ENCODE measurements around the gene PRKCSH.

PRKCSH gene, protein sequence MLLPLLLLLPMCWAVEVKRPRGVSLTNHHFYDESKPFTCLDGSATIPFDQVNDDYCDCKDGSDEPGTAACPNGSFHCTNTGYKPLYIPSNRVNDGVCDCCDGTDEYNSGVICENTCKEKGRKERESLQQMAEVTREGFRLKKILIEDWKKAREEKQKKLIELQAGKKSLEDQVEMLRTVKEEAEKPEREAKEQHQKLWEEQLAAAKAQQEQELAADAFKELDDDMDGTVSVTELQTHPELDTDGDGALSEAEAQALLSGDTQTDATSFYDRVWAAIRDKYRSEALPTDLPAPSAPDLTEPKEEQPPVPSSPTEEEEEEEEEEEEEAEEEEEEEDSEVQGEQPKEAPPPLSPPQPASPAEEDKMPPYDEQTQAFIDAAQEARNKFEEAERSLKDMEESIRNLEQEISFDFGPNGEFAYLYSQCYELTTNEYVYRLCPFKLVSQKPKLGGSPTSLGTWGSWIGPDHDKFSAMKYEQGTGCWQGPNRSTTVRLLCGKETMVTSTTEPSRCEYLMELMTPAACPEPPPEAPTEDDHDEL

DNA sequence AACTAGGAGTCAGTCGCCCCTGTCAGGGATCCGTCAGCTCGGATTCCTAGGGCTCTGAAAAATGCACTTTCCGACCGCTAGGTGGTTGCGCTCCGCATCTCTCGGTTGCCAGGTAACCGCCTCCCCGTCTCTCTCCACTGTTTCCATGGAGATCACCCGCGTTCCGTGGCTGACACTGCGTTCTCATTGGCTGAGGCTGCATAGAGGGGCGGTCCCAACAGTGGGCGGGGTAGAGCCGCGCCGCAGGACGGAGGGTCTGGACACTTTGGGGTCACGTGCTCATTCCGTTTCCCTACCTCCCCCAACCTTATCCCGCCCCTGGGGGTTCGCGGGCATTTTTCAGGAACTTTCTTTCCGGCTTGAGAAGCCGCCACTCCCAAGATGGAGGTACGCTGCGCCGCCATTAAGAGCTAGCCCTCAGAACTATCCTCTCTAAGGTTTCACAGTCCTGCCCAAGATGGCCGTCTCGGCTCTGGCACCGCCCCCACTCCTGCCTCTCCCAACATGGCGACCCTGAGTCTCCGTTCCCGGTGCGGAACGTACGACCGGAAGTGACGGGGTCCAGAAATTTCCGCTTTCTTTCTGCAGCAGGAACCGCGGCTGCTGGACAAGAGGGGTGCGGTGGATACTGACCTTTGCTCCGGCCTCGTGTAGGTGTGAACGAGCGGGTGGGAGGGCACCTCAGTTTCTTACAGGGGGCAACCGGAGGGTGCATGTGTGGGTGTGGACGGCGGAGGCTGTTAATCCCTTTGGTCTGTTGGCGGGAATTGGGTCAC, at the start of gene PRKCSH, which contains the start of gene ODAD3:
PRKCSH (plus strand) TSS at position 579 of the 776 bp plus-strand sequence. CDS start 483 bp downstream, outside the sequence.
ODAD3 (minus strand) TSS at position 65 of the 776 bp plus-strand sequence. CDS start 105 bp downstream, outside the sequence.
- DNase-seq = peak; percentile 100

DNA sequence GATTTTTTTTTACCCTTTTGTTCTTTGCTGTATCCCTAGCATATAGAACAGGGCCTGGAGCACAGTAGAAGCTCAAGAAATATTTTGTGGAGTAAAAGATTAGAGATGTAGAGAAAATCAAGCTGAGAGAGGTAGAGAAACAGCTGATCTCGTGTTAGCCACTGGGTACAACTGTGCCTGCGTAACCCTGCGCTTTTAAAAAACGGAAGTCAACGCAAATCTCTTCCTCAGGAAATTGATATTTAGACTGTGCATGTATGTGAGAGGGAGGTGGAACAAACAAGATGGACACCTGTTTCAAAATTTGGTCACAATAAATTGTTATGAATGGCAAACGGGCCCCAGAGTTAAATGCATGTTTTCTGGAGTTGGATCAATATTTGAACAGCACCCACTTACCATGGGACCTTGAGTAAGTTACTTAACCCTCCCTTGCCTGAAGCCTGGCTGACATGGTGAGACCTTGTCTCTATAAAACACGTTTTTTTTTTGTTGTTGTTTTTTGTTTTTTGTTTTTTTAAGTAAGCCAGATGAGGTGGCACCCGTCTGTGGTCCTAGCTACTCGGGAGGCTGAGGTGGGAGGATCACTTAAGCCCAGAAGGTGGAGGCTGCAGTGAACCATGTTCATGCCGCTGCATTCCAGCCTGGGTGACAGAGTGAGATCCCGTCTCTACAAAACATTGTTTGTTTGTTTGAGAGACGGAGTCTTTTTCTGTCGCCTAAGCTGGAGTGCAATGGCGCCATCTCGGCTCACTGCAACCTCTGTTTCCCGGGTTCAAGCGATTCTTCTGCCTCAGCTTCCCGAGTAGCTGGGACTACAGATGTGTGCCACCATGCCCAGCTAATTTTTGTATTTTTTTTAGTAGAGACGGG, 48.0 kb upstream of the PRKCSH start:
- peak; percentile 49 for DNase-seq

- DNase-seq = no peak
Observed at GRCh38 chr19:11390359-11390758, 45.1 kb upstream of the PRKCSH start.

DNA sequence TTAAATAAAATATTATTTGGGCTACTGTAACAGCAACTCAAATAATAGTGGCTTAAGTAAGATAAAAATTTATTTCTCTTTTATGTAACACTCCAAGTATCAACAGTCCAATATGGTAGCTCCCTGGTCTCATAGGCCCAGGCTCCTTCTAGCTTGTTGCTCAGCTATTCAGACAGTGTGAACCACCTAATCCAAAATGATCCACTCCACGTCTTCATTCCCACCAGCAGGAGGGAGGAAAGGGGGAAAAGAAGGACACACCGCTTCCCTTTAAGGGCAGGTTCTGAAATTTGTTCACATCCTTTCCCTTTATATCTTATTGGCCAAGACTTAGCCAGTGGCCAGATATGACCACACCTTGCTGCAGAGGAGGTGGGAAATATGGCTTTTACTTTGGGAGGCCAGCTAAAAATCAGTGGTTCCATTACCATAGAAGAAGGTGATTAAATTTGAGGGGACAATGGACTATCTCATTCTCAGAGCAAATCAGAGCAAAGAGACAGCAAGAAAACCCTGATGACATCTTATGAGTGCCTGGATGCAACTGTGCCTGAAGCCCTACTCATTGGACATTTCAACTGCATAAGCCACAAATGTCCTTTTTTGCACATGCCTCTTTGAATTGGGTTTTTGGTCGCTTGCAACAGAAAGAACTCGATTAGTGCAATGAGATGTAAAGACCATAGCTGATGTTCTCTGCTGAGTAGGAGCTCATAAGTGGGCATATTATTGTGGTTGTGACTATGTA, 44.3 kb upstream of the PRKCSH start:
- no peak for DNase-seq

DNA sequence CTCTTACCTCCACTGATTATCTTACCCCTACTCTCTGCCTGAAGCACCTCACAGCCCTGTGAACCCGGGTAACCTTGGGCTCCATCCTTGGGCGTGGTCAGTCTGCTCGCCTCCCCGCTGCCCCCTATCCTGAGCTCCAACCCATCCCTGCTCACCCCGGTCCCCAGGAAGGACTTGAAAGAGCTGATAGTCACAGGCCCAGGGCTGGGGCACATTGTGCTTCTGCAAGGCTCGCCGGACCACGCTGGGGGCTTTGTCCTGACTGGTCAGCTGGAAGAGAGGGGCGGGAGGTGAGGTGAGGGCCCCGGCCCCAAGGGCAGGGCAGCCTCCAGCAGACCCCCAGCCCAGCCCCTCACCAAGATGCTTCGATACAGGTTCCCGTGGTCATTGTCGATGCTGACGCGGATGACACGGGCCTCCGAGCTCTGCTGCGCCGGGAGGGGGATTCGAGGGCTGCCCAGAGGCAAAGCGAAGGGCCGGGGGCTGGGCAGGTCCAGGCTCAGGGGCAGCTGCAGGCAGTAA, 38.3 kb upstream of the PRKCSH start:
- DNase-seq = no peak

DNA sequence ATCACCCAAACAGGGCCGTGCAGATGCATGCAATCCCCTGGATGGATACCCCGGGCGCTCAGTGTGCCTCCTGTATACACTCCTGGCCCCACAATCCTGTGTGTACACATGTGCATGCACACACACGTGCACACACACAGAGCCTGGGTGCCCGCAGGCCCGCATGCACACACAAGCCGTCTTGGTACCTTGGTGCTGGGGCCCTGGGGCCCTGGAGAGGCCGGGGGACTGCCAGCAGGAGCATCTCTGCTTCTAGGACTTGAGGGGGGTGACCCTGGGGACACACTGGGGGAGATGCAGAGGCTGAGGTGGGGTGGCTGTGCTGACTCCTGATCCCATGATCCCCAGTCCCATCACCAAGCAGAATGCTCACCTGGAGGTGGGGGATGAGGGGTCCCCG, 35.8 kb upstream of the PRKCSH start:
- no peak for DNase-seq

GRCh38 chr19:11400798-11401197, 34.6 kb upstream of the PRKCSH start:
- no peak for DNase-seq

DNA sequence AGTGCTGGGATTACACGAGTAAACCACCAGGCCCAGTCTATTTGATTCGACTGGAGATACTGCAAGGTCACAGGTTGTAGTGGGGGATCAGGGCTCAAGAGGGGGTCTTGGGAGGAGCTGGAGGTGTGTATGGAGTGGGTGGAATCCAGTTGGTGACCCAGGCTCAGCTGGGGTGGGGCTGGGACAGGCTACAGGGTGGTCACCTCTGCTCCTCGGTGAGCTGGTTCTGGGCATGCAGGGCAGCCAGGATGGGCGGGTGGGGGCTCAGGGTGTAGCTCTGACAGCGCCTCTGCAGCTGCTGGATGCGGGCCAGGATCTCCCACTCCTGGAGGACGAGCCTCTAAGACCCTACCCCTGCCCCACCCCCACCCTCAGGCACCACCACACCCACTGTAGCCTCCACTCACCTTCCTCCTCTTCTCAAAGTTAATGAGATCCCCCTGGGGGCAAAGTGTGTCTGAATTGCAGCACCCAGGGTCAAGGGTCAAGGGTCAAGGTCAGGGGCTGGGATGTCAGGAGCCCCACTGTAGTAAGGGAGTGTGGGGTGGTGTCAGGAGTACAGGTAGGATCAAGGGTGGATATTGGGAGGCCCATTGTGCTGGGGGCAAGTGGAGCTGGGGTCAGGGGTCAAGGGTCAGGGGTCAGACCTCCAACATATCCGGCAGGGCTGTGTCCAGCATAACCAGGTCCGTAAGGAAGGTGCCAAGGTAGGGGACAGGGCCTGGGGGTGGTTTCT, 33.5 kb upstream of the PRKCSH start:
- no peak for DNase-seq

DNA sequence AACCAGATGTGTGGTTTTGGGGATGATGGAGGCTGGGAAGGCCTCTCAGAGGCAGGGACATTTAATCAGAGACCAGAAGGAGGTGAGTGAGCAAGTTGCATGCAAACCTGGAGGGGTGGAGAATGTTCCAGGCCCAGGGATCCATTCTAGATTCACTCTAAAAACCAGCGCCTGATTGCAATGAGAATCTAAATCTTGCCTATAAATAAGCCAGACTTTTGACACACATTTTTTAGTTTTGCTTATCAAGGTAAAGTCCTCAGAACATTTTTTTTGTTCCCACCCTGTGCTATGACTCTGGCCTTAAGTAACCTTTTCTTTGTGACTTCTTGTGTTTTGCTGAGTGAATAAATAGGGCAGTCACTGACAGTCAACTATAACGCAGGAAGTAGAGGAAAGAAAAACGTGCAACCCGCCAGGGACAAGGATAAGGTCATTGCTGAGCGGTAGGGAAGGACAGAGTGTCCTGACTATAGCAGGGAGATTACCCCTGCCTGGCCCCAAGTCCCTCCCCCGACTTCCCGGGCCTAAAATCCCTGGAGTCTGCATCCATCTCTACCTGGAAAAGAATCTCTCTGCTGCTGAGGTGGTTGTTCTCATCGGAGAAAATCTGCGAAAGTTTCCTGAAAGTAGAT, 30.7 kb upstream of the PRKCSH start:
- DNase-seq = no peak

DNA sequence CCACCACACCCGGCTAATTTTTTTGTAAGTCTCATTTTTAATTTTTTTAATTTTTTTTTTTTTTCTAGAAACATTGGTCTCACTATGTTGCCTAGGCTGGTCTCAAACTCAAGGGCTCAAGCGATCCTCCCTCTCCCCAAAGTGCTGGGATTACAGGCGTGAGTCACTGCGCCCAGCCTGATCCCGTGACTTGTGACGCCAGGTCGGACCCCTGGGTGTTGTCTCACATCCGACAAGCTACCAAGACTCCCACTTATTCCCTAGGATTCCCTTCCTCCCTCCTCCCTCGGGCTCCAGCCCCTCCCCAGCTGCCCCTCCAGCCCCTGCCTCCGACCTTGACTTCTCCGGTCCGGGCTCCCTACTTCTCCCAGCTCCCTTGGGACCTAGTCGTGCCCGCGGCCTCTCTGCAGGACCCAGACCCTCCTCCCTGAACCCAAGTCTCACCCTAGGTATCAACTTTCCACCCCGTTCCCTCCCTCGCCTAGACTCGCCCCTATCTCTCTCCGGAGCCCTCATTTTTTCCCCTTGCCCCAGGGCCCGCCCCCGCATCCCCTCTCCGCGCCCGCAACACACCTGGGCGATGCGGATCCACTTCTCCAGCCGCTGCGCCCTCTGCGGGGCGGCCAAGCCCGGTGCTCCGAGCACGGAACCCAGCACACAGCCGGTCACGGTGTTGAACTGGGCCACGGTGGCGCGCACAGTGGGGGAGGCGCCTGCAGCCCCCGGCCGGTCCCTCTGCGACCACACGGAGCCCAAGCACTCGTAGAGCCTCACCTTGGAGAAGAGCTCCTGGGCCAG, 29.4 kb upstream of the PRKCSH start:
- DNase-seq = no peak

DNA sequence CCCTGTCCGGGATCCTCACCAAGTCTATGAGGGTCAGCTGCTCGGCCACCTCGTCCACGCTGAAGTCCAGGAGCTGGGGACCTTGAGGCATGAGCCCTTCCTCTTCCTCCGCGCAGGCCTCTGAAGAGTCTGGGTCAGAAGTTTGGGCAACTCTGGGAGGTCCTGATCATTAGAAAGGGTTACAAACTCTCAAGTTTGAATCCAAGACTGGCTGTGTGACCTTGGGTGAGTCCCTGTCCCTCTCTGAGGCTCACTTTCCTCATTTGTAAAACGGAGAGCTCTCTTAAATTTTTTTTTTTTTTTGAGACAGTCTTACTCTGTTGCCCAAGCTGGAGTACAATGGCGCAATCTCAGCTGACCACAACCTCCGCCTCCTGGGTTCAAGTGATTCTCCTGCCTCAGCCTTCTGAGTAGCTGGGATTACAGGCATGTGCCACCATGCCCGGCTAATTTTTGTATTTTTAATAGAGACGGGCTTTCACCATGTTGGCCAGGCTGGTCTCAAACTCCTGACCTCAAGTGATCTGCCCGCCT, 28.7 kb upstream of the PRKCSH start:
- peak; percentile 45 for DNase-seq

- no peak for DNase-seq
Observed at GRCh38 chr19:11408591-11408990, 26.8 kb upstream of the PRKCSH start.

GRCh38 chr19:11410682-11411081, 24.8 kb upstream of the PRKCSH start:
- no peak for DNase-seq

- DNase-seq = no peak
Observed at GRCh38 chr19:11414544-11414943, 20.9 kb upstream of the PRKCSH start.

- DNase-seq = no peak
Observed at GRCh38 chr19:11416346-11417052, 18.9 kb upstream of the PRKCSH start.

DNA sequence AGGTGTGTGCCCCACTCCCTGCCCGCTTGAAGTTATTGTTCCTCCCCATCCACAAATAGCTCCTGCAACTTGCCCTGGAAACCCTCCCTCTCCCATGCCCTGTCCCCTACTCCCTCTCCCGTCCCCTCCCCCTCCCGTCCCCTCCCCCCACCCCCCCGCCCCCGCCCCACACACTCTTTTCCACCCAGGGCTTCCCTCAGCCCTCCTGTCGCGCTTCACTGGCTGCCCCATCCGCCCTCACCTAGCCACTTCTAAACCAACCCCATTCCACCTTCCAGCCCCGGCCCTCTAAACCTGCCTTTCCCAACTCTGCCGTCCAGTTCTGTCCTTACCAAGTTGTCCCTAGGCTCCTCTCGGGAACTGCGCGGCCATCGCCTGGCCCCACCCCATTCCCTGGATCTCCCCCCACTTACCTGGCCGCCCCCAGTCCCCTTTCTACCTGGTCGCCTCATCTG, 17.3 kb upstream of the PRKCSH start:
- no peak for DNase-seq

DNA sequence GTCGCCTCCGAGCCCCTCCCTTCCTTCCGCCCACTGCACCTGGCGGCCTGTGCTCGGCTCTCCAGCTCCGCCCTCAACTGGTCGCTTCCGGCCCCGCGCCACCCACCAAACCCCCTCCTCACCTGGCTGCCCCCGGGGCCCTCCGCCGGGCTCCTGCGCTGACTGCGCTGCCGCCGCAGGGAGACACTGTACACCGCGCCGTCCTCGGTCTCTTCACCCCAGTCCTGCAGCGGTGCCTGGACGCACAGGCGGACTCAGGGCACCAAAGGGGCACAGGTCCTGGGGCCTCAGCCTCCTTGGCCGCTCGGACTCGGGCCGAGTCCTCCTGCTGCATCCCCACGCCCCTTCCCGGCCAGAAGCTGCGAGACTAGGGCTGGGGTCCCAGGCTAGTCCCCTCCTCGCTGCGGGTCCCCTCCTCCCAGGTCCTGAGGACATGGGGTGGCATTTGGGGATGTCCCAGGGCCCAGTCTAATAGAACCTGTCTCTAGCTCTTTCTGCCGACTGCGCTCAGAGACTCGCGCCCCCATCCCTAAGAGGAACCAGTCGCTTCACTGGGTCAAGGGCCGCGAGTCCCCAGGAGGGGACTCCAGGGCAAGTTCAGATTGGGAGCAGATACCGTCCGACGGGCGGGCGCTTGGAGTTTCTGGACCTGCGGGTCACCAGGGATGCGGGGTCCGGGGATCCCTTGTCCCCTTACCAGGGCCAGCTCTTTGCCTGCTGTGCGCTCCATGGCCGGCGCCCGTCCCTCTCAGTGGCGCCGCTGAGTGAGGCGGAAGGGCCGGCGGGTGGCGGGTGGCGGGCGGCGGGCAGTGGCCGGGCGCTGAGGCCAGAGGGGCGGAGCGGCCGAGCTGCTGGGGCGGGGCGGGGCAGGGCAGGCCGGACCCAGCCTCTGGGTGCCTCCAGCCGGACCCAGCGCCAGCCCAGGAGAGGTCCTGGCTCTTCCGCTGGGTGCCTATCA, 16.6 kb upstream of the PRKCSH start, which contains the start of gene RGL3:
RGL3 (minus strand) TSS at position 766 of the 958 bp plus-strand sequence; CDS start at position 730, 36 bp downstream.
- peak; percentile 44 for DNase-seq
